Measurements from ENCODE around the gene PDXK. TPM values are rescaled to one million over a fixed set of nuclear protein-coding genes. Genes with fewer than 3 reads are reported as not detected.

PDXK gene
- total and polyA plus RNA-seq, 2 donors (not counting 3 experiments of a cell fraction or from before 2014, with no cell fraction given): 44.2 to 59.1 TPM

DNA sequence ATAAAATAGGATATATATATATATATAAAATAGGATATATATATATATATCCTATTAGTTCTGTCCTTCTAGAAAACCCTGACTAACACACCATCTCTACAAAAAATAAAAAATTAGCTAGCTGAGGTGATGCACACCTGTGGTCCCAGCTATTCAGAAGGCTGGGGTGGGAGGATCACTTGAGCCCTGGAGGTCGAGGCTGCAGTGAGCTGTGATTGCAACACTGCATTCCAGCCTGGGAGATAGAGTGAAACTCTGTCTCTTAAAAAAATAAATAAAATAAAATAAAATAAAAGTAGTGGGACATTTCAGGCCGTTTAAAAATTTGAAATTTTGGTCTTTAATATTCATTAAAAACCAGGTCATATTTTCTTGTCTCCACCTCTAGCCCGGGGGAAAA is 66.2 kb downstream of the PDXK start:
- TF ChIP-seq EZH2 (IDR thresholded peaks at IDR 0.05; ENCODE audit: borderline replicate concordance, low read depth, low read length, severe bottlenecking): no peak
- no peak for TF ChIP-seq FOS (IDR thresholded peaks at IDR 0.05; ENCODE audit: borderline replicate concordance, insufficient read depth, low read length)
- no peak for TF ChIP-seq GATA2 (IDR thresholded peaks at IDR 0.05; ENCODE audit: insufficient read depth, insufficient read length, low read depth, low read length)
- no peak for TF ChIP-seq JUN (IDR thresholded peaks at IDR 0.05; ENCODE audit: borderline replicate concordance, insufficient read depth, insufficient read length, low read depth)
- TF ChIP-seq MYC (IDR thresholded peaks at IDR 0.05; ENCODE audit: low read depth, low read length): no peak
- no peak for TF ChIP-seq POLR2AphosphoS5 (IDR thresholded peaks at IDR 0.05; ENCODE audit: insufficient read depth, low read depth, low read length)
- TF ChIP-seq, protein P1, sequence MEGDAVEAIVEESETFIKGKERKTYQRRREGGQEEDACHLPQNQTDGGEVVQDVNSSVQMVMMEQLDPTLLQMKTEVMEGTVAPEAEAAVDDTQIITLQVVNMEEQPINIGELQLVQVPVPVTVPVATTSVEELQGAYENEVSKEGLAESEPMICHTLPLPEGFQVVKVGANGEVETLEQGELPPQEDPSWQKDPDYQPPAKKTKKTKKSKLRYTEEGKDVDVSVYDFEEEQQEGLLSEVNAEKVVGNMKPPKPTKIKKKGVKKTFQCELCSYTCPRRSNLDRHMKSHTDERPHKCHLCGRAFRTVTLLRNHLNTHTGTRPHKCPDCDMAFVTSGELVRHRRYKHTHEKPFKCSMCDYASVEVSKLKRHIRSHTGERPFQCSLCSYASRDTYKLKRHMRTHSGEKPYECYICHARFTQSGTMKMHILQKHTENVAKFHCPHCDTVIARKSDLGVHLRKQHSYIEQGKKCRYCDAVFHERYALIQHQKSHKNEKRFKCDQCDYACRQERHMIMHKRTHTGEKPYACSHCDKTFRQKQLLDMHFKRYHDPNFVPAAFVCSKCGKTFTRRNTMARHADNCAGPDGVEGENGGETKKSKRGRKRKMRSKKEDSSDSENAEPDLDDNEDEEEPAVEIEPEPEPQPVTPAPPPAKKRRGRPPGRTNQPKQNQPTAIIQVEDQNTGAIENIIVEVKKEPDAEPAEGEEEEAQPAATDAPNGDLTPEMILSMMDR (IDR thresholded peaks at IDR 0.05; ENCODE audit: extremely low read depth in 1 of 2, insufficient read depth in 1 of 2, low read depth in 1 of 2, low read length in 2 of 2): no peak
- no peak for TF ChIP-seq MAX (IDR thresholded peaks at IDR 0.05; ENCODE audit: insufficient read depth, insufficient read length)
- TF ChIP-seq POLR2A (IDR thresholded peaks at IDR 0.05; ENCODE audit: low read depth, low read length): no peak
- ChIA-PET POLR2A (no interaction called here), CTCF (no interaction called here)
- H3K4me1 ChIP-seq (ENCODE audit: control insufficient read depth, extremely low read depth, insufficient read depth, low read length): peaks cover 3% of the 10 kb centered on the region
- dilution Hi-C loops (cut with MboI; ENCODE audit: extremely low pct_ligation_motif_present, low sequenced_read_pairs): no loop called here
- H3K4me3 ChIP-seq (replicated peaks in 1 of 3; ENCODE audit: insufficient read depth in 1 of 3, low read depth in 1 of 3, low read length in 3 of 3): no peak overlapping the region
- H3K27ac ChIP-seq (ENCODE audit: insufficient read depth, low read depth, low read length): no peak overlapping the region
- H3K79me2 ChIP-seq (ENCODE audit: control insufficient read depth, insufficient read depth, low read length): peaks cover 7% of the 10 kb centered on the region
- H3K9ac ChIP-seq (replicated peaks; ENCODE audit: extremely low read depth, insufficient read depth, low read length): no peak overlapping the region
- FAIRE-seq (no peak), DNase-seq (ENCODE audit: low read depth, low spot score) (no peak)
- no peak overlapping the region for H2AFZ ChIP-seq (ENCODE audit: low read depth, low read length)
- no peaks in the 10 kb centered on the region for H3K9me3 ChIP-seq (replicated peaks; ENCODE audit: control insufficient read depth, insufficient read depth, low read length)
- no peaks in the 10 kb centered on the region for H3K36me3 ChIP-seq (ENCODE audit: control insufficient read depth in 2 of 2, extremely low read depth in 1 of 2, insufficient read depth in 2 of 2, low read length in 2 of 2)
- H3K27me3 ChIP-seq (ENCODE audit: control insufficient read depth in 2 of 2, insufficient read depth in 2 of 2, low read length in 2 of 2): no peaks in the 10 kb centered on the region
- no TSS peak for BruUV-seq (replicated peaks)
- H3K9me1 ChIP-seq (replicated peaks; ENCODE audit: control insufficient read depth, extremely low read depth, insufficient read depth, low read length): no peaks in the 10 kb centered on the region
- intact Hi-C loops (cut with micrococcal nuclease): loop anchor here (5.0 kb wide), 1 partner anchor 58 kb away; no protein-coding TSS in a partner anchor
- no peak overlapping the region for H3K4me2 ChIP-seq (ENCODE audit: insufficient read depth, low read length)
- no peaks in the 10 kb centered on the region for H4K20me1 ChIP-seq (replicated peaks; ENCODE audit: control insufficient read depth, extremely low read depth, insufficient read depth, low read length)

Data from endothelial cell of umbilical vein (primary cell).